ENCODE measurements around the gene B4GALT1.

B4GALT1 gene

DNA sequence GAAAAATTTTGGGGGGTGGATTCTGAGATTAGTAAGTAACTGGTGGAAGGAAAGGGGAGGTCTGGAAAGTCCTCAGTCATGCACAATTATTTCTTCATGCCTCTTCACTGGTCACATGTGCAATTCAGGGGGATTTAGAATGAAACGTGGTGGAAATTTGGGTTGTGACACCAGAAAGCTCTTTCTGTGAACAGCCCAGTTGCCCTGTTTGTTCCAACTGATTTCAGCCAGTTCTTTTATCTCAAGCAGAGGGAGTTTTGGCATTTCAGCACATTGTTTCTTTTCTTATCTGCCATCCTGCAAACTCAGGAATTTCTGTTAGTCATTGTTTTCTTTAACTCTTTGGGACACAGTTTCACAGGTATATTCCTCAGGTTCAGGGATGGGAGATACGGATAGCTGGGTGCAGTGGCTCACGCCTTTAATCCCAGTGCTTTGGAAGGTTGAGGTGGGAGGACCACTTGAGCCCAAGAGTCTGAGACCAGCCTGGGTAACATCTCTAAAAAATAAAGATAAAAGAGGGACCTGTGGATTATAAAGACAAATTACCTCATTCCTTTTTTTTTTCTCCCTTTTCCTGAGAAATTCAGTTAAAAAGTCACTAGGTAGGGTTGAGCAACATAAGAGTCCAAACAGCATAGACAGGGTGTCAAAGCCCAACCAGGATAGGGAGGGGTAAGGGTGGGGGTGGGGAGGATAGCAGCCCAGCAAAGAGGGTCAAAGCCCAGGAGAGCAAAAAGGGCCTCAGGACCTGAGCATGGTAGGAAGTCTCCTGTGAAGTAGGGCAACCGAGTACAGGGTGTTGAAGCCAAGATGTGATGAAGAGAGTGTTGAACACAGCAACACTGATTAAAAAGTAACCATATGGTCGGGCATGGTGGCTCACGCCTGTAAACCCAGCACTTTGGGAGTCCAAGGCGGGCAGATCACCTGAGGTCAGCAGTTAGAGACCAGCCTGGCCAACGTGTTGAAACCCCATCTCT, 5.4 kb upstream of the B4GALT1 start:
- Histone ChIP-seq H3K36me3 (ENCODE audit: control insufficient read depth, insufficient read depth, low read length) (no peaks in the 10 kb centered on the region), H3K56ac (ENCODE audit: low read length) (peak overlapping the region; percentile 28), H2BK120ac (ENCODE audit: low read depth, low read length) (peak overlapping the region; percentile 2), H2AK5ac (ENCODE audit: low read length) (no peak overlapping the region), H3K79me1 (ENCODE audit: low read length) (no peaks in the 10 kb centered on the region), H3K4me2 (ENCODE audit: low read length) (no peak overlapping the region), H3K4ac (ENCODE audit: low read depth, low read length) (peak overlapping the region; percentile 83), H3K9ac (ENCODE audit: low read length) (no peak overlapping the region), H4K8ac (ENCODE audit: low read depth, low read length) (no peak overlapping the region), H4K5ac (ENCODE audit: low read length) (no peak overlapping the region), H2BK15ac (replicated peaks; ENCODE audit: low read depth) (no peak overlapping the region), H3K18ac (ENCODE audit: low read length) (no peak overlapping the region), H3K27me3 (ENCODE audit: insufficient read depth, low read length, poor library complexity) (no peaks in the 10 kb centered on the region), H3K4me1 (ENCODE audit: control insufficient read depth, low read depth, low read length) (peaks cover 7% of the 10 kb centered on the region), H2BK5ac (ENCODE audit: low read length) (peak overlapping the region; percentile 66), H3K4me3 (ENCODE audit: low read length) (no peak overlapping the region), H3K27ac (ENCODE audit: low read depth, low read length) (peak overlapping the region; percentile 79), H3K23ac (ENCODE audit: low read length) (no peak overlapping the region), H3K79me2 (ENCODE audit: control insufficient read depth, insufficient read depth, low read length) (no peaks in the 10 kb centered on the region)
- no CpG with 5 or more reads among the region's 8 CpGs for WGBS (ENCODE audit: extremely low coverage, insufficient coverage, low lambda C conversion rate)
- DNase-seq = peak; percentile 95

DNA sequence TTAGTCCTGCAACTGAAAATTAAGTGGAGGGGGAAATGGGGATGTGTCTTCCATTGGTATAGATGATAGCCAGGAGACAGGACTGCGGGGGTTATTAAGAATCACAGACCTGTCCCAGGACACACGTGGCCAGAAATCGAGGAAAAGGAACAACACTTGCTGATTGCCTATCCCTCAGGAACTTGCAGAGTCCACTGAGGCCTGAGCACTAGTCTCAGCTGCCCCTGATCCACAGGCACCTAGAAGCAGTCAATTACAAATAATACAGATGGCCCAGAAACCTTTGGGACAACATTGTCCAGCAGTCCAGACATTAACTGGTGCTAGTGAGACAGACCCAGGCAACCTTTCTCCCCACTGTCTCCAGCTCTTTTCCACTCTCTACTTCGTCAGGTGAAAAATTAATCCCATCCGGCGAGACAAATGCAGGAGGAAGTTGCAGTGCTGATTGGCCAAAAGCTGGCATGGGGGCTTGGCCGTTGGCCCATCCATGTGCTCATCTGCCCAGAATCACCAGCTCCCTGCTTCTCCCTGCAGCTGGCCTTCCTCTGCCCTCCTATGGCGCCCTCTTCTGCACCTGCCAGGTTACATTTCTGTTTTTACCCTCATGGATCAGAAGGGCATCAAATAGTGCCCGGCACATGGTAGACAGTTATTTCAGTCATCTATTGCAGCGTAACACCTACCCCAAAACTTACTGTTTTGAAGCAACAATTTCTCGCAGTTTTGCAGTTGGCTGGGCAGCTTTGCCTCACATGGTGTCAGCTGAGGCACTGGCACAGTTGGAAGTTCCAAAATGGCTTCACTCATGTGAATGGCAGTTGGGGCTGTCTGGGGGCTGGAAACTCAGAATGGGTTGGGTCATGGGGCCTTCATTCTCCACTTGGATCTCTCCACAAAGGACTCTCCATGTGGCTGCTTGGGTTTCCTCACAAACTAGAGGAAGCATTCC, 3.6 kb upstream of the B4GALT1 start:
- Histone ChIP-seq H3K4me3 (ENCODE audit: low read length) (no peak overlapping the region), H3K56ac (ENCODE audit: low read length) (peak overlapping the region; percentile 3), H3K79me2 (ENCODE audit: control insufficient read depth, insufficient read depth, low read length) (peaks cover 3% of the 10 kb centered on the region), H2BK15ac (replicated peaks; ENCODE audit: low read depth) (no peak overlapping the region), H2AK5ac (ENCODE audit: low read length) (peak overlapping the region; percentile 91), H3K4me2 (ENCODE audit: low read length) (no peak overlapping the region), H3K9ac (ENCODE audit: low read length) (no peak overlapping the region), H3K27me3 (ENCODE audit: insufficient read depth, low read length, poor library complexity) (no peaks in the 10 kb centered on the region), H2BK120ac (ENCODE audit: low read depth, low read length) (no peak overlapping the region), H3K79me1 (ENCODE audit: low read length) (peaks cover 1% of the 10 kb centered on the region), H3K18ac (ENCODE audit: low read length) (no peak overlapping the region), H3K27ac (ENCODE audit: low read depth, low read length) (no peak overlapping the region), H2BK5ac (ENCODE audit: low read length) (peak overlapping the region; percentile 76), H3K4ac (ENCODE audit: low read depth, low read length) (no peak overlapping the region), H4K8ac (ENCODE audit: low read depth, low read length) (no peak overlapping the region), H3K23ac (ENCODE audit: low read length) (no peak overlapping the region), H3K36me3 (ENCODE audit: control insufficient read depth, insufficient read depth, low read length) (no peaks in the 10 kb centered on the region), H3K4me1 (ENCODE audit: control insufficient read depth, low read depth, low read length) (peaks cover 8% of the 10 kb centered on the region), H4K5ac (ENCODE audit: low read length) (no peak overlapping the region)
- WGBS (ENCODE audit: extremely low coverage, insufficient coverage, low lambda C conversion rate) = no CpG with 5 or more reads among the region's 11 CpGs
- DNase-seq = peak; percentile 40

GRCh38 chr9:33168941-33169544, 1.9 kb upstream of the B4GALT1 start:
- Histone ChIP-seq H3K4me1 (ENCODE audit: control insufficient read depth, low read depth, low read length) (peaks cover 12% of the 10 kb centered on the region), H4K5ac (ENCODE audit: low read length) (no peak overlapping the region), H3K18ac (ENCODE audit: low read length) (no peak overlapping the region), H2BK5ac (ENCODE audit: low read length) (no peak overlapping the region), H3K27me3 (ENCODE audit: insufficient read depth, low read length, poor library complexity) (no peaks in the 10 kb centered on the region), H3K79me2 (ENCODE audit: control insufficient read depth, insufficient read depth, low read length) (peaks cover 7% of the 10 kb centered on the region), H4K8ac (ENCODE audit: low read depth, low read length) (no peak overlapping the region), H2BK15ac (replicated peaks; ENCODE audit: low read depth) (no peak overlapping the region), H3K79me1 (ENCODE audit: low read length) (peaks cover 6% of the 10 kb centered on the region), H3K27ac (ENCODE audit: low read depth, low read length) (no peak overlapping the region), H3K4ac (ENCODE audit: low read depth, low read length) (no peak overlapping the region), H3K9ac (ENCODE audit: low read length) (no peak overlapping the region), H3K23ac (ENCODE audit: low read length) (no peak overlapping the region), H3K4me2 (ENCODE audit: low read length) (no peak overlapping the region), H3K36me3 (ENCODE audit: control insufficient read depth, insufficient read depth, low read length) (no peaks in the 10 kb centered on the region), H2BK120ac (ENCODE audit: low read depth, low read length) (no peak overlapping the region), H3K56ac (ENCODE audit: low read length) (peak overlapping the region; percentile 27), H3K4me3 (ENCODE audit: low read length) (no peak overlapping the region), H2AK5ac (ENCODE audit: low read length) (no peak overlapping the region)
- no peak for DNase-seq
- WGBS (ENCODE audit: extremely low coverage, insufficient coverage, low lambda C conversion rate) = no CpG with 5 or more reads among the region's 1 CpG

DNA sequence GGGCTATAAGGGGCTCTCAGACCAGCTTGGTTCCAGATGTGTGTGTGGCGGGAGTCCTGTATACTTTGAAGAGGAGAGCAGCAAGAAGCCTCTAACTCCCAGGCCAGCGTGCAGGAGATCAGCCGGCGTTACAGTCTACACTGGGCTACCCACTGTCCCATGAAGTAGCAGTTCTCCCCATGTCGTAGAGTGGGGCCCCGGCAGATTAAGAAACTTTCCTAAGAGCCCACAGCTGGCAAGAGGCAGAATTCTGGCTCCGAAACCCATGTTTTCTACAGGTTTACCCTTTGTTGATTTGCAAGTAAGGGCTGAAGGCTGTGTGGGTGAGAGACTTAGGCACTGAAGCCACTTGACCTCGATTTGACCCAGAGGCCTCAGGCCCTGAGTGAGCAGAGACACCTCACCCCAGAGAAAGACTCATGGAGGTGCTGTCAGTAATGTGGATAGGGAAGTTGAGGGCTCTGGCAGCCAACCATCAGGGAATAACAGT, 881 bp upstream of the B4GALT1 start:
- Histone ChIP-seq H3K56ac (ENCODE audit: low read length) (peak overlapping the region; percentile 96), H3K23ac (ENCODE audit: low read length) (peak overlapping the region; percentile 59), H2AK5ac (ENCODE audit: low read length) (no peak overlapping the region), H3K9ac (ENCODE audit: low read length) (peak overlapping the region; percentile 88), H3K36me3 (ENCODE audit: control insufficient read depth, insufficient read depth, low read length) (no peaks in the 10 kb centered on the region), H3K79me1 (ENCODE audit: low read length) (peaks cover 8% of the 10 kb centered on the region), H2BK5ac (ENCODE audit: low read length) (no peak overlapping the region), H3K79me2 (ENCODE audit: control insufficient read depth, insufficient read depth, low read length) (peaks cover 11% of the 10 kb centered on the region), H3K4me3 (ENCODE audit: low read length) (peak overlapping the region; percentile 51), H4K8ac (ENCODE audit: low read depth, low read length) (no peak overlapping the region), H3K4me2 (ENCODE audit: low read length) (peak overlapping the region; percentile 69), H4K5ac (ENCODE audit: low read length) (no peak overlapping the region), H3K27ac (ENCODE audit: low read depth, low read length) (no peak overlapping the region), H3K4ac (ENCODE audit: low read depth, low read length) (no peak overlapping the region), H3K27me3 (ENCODE audit: insufficient read depth, low read length, poor library complexity) (no peaks in the 10 kb centered on the region), H3K4me1 (ENCODE audit: control insufficient read depth, low read depth, low read length) (peaks cover 12% of the 10 kb centered on the region), H2BK120ac (ENCODE audit: low read depth, low read length) (no peak overlapping the region), H2BK15ac (replicated peaks; ENCODE audit: low read depth) (no peak overlapping the region), H3K18ac (ENCODE audit: low read length) (peak overlapping the region; percentile 9)
- peak; percentile 40 for DNase-seq
- WGBS (ENCODE audit: extremely low coverage, insufficient coverage, low lambda C conversion rate) = no CpG with 5 or more reads among the region's 8 CpGs

DNA sequence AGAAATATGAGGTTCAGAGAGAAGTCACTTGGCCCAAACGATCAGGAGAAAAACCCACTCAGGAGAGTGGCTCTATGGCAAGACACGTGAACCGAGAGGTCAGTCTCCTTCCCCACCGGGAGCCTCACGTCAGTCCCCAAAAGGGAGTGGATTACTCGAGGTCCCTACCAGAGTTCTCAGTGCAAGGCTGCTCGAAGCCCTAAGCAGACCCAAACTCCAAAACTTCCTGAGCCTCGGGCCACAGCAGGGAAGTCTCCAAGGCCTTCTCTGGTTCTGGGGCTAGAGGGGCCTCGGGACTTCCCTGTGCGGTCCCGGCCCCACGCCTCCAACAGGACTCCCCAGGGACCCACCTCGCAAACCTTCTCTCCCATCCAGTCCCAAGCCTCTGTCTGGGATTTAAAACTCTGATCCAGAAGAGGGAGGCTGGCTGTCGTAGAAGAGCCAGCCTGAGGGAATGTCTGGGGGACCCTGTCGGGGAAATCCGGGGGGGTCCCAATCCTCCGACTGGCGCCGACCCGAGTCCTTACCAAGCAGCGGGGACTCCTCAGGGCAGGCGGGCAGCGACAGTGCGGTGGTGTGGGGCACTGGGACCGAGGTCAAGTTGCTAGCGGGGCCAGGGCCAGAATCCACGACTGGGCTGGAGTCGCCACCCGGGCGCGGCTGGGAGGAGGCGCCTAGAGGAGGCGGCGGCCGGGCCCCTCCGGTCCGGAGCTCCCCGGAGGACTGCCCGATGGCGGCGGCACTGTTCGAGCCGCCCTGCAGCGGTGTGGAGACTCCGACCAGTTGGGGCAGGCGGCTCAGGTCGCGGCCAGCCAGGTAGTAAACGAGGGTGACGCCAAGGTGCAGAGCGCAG, 679 bp downstream of the B4GALT1 start:
- H3K23ac ChIP-seq (ENCODE audit: low read length) = no peak overlapping the region
- H3K27ac ChIP-seq (ENCODE audit: low read depth, low read length) = peak overlapping the region; percentile 67
- H3K79me2 ChIP-seq (ENCODE audit: control insufficient read depth, insufficient read depth, low read length) = peaks cover 15% of the 10 kb centered on the region
- H3K4me1 ChIP-seq (ENCODE audit: control insufficient read depth, low read depth, low read length) = peaks cover 16% of the 10 kb centered on the region
- peaks cover 15% of the 10 kb centered on the region for H3K79me1 ChIP-seq (ENCODE audit: low read length)
- no peak overlapping the region for H2BK15ac ChIP-seq (replicated peaks; ENCODE audit: low read depth)
- H3K18ac ChIP-seq (ENCODE audit: low read length) = peak overlapping the region; percentile 81
- no peak overlapping the region for H2BK120ac ChIP-seq (ENCODE audit: low read depth, low read length)
- H3K4me2 ChIP-seq (ENCODE audit: low read length) = peak overlapping the region; percentile 77
- H3K9ac ChIP-seq (ENCODE audit: low read length) = peak overlapping the region; percentile 87
- DNase-seq = peak; percentile 50
- no CpG with 5 or more reads among the region's 51 CpGs for WGBS (ENCODE audit: extremely low coverage, insufficient coverage, low lambda C conversion rate)
- no peak overlapping the region for H4K5ac ChIP-seq (ENCODE audit: low read length)
- H3K4ac ChIP-seq (ENCODE audit: low read depth, low read length) = peak overlapping the region; percentile 65
- H4K8ac ChIP-seq (ENCODE audit: low read depth, low read length) = no peak overlapping the region
- H2AK5ac ChIP-seq (ENCODE audit: low read length) = no peak overlapping the region
- H2BK5ac ChIP-seq (ENCODE audit: low read length) = no peak overlapping the region
- no peaks in the 10 kb centered on the region for H3K36me3 ChIP-seq (ENCODE audit: control insufficient read depth, insufficient read depth, low read length)
- H3K4me3 ChIP-seq (ENCODE audit: low read length) = peak overlapping the region; percentile 70
- no peaks in the 10 kb centered on the region for H3K27me3 ChIP-seq (ENCODE audit: insufficient read depth, low read length, poor library complexity)
- H3K56ac ChIP-seq (ENCODE audit: low read length) = peak overlapping the region; percentile 97
